ENCODE measurements around the gene NCF2. TPM values are rescaled to one million over a fixed set of nuclear protein-coding genes. Genes with fewer than 3 reads are reported as not detected.

Gene NCF2
- total RNA-seq, 1 experiment from 2014 or later = 65.5 TPM

DNA sequence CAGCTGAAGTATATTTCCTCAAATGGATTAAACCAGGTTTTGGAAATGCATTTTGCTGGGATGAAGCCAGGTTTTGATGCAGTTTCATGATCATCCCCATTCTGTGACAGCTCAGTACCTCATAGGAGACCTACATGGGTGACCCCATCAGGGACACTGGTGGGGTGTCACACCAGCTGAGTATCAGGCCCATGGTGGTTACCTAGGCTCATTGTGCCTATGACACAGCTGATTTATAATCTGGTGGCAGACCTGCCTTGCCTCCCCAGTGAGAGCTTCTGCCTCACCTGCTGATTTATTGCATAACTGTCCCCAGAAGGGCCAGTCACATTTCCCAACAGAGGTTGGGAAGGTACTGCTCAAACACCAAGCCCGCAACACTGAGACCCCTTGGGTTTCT lies 3.8 kb downstream of the NCF2 start:
- H3K27ac ChIP-seq = no peak overlapping the region
- BruUV-seq (replicated peaks) = no TSS peak
- no peaks in the 10 kb centered on the region for H3K36me3 ChIP-seq (ENCODE audit: low read depth)
- H3K4me2 ChIP-seq = no peak overlapping the region
- H3K79me2 ChIP-seq (ENCODE audit: low read depth) = no peaks in the 10 kb centered on the region
- no peak overlapping the region for H2AFZ ChIP-seq
- H3F3A ChIP-seq (ENCODE audit: insufficient read depth, low read depth) = peaks cover 6% of the 10 kb centered on the region; the same call in 1 of the 2 replicates
- intact Hi-C loops (cut with micrococcal nuclease; ENCODE audit: unreplicated experiment) = no loop called here
- ChIA-PET CTCF (no interaction called here), POLR2A (ENCODE audit: unreplicated experiment) (interaction anchor here (0.8 kb wide), 1 partner anchor 13 kb away, joined by 6 read pairs; no protein-coding TSS in a partner anchor)
- H3K9me2 ChIP-seq (ENCODE audit: insufficient read depth) = no peaks in the 10 kb centered on the region
- H3K4me1 ChIP-seq (replicated peaks; ENCODE audit: insufficient read depth) = peaks cover 30% of the 10 kb centered on the region
- no peak overlapping the region for H3K4me3 ChIP-seq
- no peaks in the 10 kb centered on the region for H3K9me3 ChIP-seq (ENCODE audit: insufficient read depth, low read depth)
- DNase-seq = peak in 1 of 2 experiments; percentile 22
- no peak for TF ChIP-seq EZH2 (IDR thresholded peaks at IDR 0.05; ENCODE audit: low read depth)
- TF ChIP-seq, protein P1, sequence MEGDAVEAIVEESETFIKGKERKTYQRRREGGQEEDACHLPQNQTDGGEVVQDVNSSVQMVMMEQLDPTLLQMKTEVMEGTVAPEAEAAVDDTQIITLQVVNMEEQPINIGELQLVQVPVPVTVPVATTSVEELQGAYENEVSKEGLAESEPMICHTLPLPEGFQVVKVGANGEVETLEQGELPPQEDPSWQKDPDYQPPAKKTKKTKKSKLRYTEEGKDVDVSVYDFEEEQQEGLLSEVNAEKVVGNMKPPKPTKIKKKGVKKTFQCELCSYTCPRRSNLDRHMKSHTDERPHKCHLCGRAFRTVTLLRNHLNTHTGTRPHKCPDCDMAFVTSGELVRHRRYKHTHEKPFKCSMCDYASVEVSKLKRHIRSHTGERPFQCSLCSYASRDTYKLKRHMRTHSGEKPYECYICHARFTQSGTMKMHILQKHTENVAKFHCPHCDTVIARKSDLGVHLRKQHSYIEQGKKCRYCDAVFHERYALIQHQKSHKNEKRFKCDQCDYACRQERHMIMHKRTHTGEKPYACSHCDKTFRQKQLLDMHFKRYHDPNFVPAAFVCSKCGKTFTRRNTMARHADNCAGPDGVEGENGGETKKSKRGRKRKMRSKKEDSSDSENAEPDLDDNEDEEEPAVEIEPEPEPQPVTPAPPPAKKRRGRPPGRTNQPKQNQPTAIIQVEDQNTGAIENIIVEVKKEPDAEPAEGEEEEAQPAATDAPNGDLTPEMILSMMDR (conservative IDR thresholded peaks at IDR 0.05) = no peak
- no peaks in the 10 kb centered on the region for H4K20me1 ChIP-seq (ENCODE audit: insufficient read depth)
- no peaks in the 10 kb centered on the region for H3K27me3 ChIP-seq (ENCODE audit: insufficient read depth, low read depth)

DNA sequence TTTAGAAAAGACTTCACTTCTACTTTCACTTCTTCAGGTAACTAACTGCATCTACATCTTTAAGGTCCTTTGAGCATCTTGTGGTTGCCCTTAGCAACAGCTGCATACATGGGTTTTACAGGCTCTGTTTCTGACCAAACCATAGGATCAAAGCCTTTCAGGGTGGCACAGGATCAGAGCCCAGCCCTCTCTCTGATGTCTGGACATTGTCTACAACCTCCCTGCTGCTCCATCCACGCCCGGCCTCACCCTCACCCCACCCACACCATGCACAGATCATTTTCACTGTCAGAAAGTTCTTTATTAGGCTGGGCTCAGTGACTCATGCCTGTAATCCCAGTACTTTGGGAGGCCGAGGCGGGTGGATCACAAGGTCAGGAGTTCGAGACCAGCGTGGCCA lies 5.2 kb downstream of the NCF2 start:
- Histone ChIP-seq H3K27me3 (ENCODE audit: insufficient read depth, low read depth) (no peaks in the 10 kb centered on the region), H3K4me1 (replicated peaks; ENCODE audit: insufficient read depth) (peaks cover 15% of the 10 kb centered on the region), H3K4me2 (no peak overlapping the region), H3K27ac (no peak overlapping the region), H3K9me3 (ENCODE audit: insufficient read depth, low read depth) (no peaks in the 10 kb centered on the region), H3K36me3 (ENCODE audit: low read depth) (no peaks in the 10 kb centered on the region), H3K4me3 (no peak overlapping the region), H3F3A (ENCODE audit: insufficient read depth, low read depth) (no peaks in the 10 kb centered on the region), H3K9me2 (ENCODE audit: insufficient read depth) (no peaks in the 10 kb centered on the region), H4K20me1 (ENCODE audit: insufficient read depth) (no peaks in the 10 kb centered on the region), H3K79me2 (ENCODE audit: low read depth) (no peaks in the 10 kb centered on the region), H2AFZ (no peak overlapping the region)
- no TSS peak for BruUV-seq (replicated peaks)
- TF ChIP-seq EZH2 (IDR thresholded peaks at IDR 0.05; ENCODE audit: low read depth) = no peak
- TF ChIP-seq, protein P1 (conservative IDR thresholded peaks at IDR 0.05) = no peak
- CTCF ChIA-PET = no interaction called here
- peak in 1 of 2 experiments; percentile 33 for DNase-seq
- POLR2A ChIA-PET (ENCODE audit: unreplicated experiment) = no interaction called here
- intact Hi-C loops (cut with micrococcal nuclease; ENCODE audit: unreplicated experiment) = no loop called here

DNA sequence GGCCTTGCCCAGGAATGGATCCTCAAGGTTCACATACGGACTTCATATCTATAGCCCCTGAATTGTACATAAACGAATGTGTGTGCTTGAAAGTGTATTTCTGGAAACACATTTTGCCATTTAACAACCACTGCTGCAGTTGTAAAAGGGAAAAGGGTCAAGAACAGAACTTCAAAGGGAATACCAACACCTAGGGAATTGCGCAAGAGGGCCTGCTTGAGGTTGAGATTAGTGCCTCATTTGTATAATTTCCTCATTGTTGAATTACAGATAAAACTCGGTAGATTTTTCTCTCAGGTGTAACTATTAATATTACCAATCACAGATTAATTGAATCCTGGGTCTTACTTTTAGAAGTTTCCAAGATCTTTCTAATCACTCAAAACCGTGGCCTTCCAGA lies 6.1 kb downstream of the NCF2 start:
- Histone ChIP-seq H3K9me3 (ENCODE audit: insufficient read depth, low read depth) (no peaks in the 10 kb centered on the region), H3K4me2 (no peak overlapping the region), H3K27me3 (ENCODE audit: insufficient read depth, low read depth) (no peaks in the 10 kb centered on the region), H3K4me3 (no peak overlapping the region), H2AFZ (no peak overlapping the region), H3K4me1 (replicated peaks; ENCODE audit: insufficient read depth) (peaks cover 7% of the 10 kb centered on the region), H3K27ac (no peak overlapping the region), H3K79me2 (ENCODE audit: low read depth) (no peaks in the 10 kb centered on the region), H4K20me1 (ENCODE audit: insufficient read depth) (no peaks in the 10 kb centered on the region), H3K36me3 (ENCODE audit: low read depth) (no peaks in the 10 kb centered on the region), H3F3A (ENCODE audit: insufficient read depth, low read depth) (no peaks in the 10 kb centered on the region; the same call in 1 of the 2 replicates), H3K9me2 (ENCODE audit: insufficient read depth) (no peaks in the 10 kb centered on the region)
- POLR2A ChIA-PET (ENCODE audit: unreplicated experiment) = no interaction called here
- CTCF ChIA-PET = no interaction called here
- DNase-seq = peak in 1 of 2 experiments; percentile 21
- TF ChIP-seq, protein P1 (conservative IDR thresholded peaks at IDR 0.05) = no peak
- no peak for TF ChIP-seq EZH2 (IDR thresholded peaks at IDR 0.05; ENCODE audit: low read depth)
- intact Hi-C loops (cut with micrococcal nuclease; ENCODE audit: unreplicated experiment) = no loop called here
- no TSS peak for BruUV-seq (replicated peaks)
